ENCODE results near the gene APOL3.
"Not testable (repeated sequence)": the region's sequence is repeated elsewhere in the genome, so short reads cannot be mapped to it uniquely, and the experiment has no call there.

The APOL3 gene

GRCh38 chr22:36131907-36132306, 28.6 kb downstream of the APOL3 start:
- no peak for DNase-seq

GRCh38 chr22:36129486-36130388, 30.8 kb downstream of the APOL3 start:
- DNase-seq: no peak

- DNase-seq: no peak
Measured at GRCh38 chr22:36129071-36129470, 31.5 kb downstream of the APOL3 start.

- DNase-seq: no peak
Measured at GRCh38 chr22:36125994-36126531, 34.5 kb downstream of the APOL3 start.

GRCh38 chr22:36125434-36125833, 35.1 kb downstream of the APOL3 start:
- DNase-seq: no peak

GRCh38 chr22:36124666-36125065, 35.9 kb downstream of the APOL3 start:
- no peak for DNase-seq

GRCh38 chr22:36123673-36124630, 36.6 kb downstream of the APOL3 start:
- peak; percentile 92 for DNase-seq

- not testable (repeated sequence) for DNase-seq
Measured at GRCh38 chr22:36120621-36121351, 39.8 kb downstream of the APOL3 start.

GRCh38 chr22:36117053-36117554, 43.5 kb downstream of the APOL3 start:
- DNase-seq: no peak

GRCh38 chr22:36116127-36116526, 44.4 kb downstream of the APOL3 start:
- DNase-seq: no peak

- no peak for DNase-seq
Measured at GRCh38 chr22:36113121-36113520, 47.4 kb downstream of the APOL3 start.

- no peak for DNase-seq
Measured at GRCh38 chr22:36111316-36111715, 49.2 kb downstream of the APOL3 start.

- no peak for DNase-seq
Measured at GRCh38 chr22:36110306-36110881, 50.2 kb downstream of the APOL3 start.

GRCh38 chr22:36107436-36107835, 53.1 kb downstream of the APOL3 start:
- DNase-seq: no peak

GRCh38 chr22:36106910-36107309, 53.6 kb downstream of the APOL3 start:
- no peak for DNase-seq

GRCh38 chr22:36104988-36105387, 55.6 kb downstream of the APOL3 start:
- no peak for DNase-seq

GRCh38 chr22:36104435-36104834, 56.1 kb downstream of the APOL3 start:
- no peak for DNase-seq

GRCh38 chr22:36103891-36104290, 56.7 kb downstream of the APOL3 start:
- DNase-seq: no peak

- no peak for DNase-seq
Measured at GRCh38 chr22:36102995-36103394, 57.6 kb downstream of the APOL3 start.

- no peak for DNase-seq
Measured at GRCh38 chr22:36101756-36102155, 58.8 kb downstream of the APOL3 start.

GRCh38 chr22:36100908-36101307, 59.6 kb downstream of the APOL3 start:
- DNase-seq: not testable (repeated sequence)
